Renal cortex interstitium (tissue), 11 donors: ENCODE results near the gene MAP4K4. TPM values are rescaled to one million over a fixed set of nuclear protein-coding genes. Genes with fewer than 3 reads are reported as not detected.

Experiments used
- DNase-seq, 11 donors: peaks; one replicate each; pipeline ENCODE4 v3.0.0-alpha.2; 2013; ENCODE audit warnings: low read depth in 9 of 11, low spot score in 4 of 11; ENCODE audit errors: extremely low read depth in 1 of 11
- polyA plus RNA-seq, 3 donors: library from polyadenylated mRNA; unstranded; fragments of 120-200 nt; gene quantifications; one replicate each; pipeline ENCODE4 v1.2.1, GENCODE V29; 2013; ENCODE audit not compliant: insufficient read length in 3 of 3

The MAP4K4 gene
- polyA plus RNA-seq, 3 donors: 73.1 to 86.2 (median 80.4) TPM

GRCh38 chr2:101869527-101869926 lies 172.0 kb downstream of the MAP4K4 start:
- DNase-seq: no peak

- no peak for DNase-seq
Observed at GRCh38 chr2:101870444-101870843, 172.9 kb downstream of the MAP4K4 start.

GRCh38 chr2:101871480-101871879 lies 174.0 kb downstream of the MAP4K4 start:
- no peak for DNase-seq

GRCh38 chr2:101872480-101872879 lies 175.0 kb downstream of the MAP4K4 start:
- DNase-seq: no peak

- no peak for DNase-seq
Observed at GRCh38 chr2:101873543-101873942, 176.0 kb downstream of the MAP4K4 start.

- no peak for DNase-seq
Observed at GRCh38 chr2:101874069-101874468, 176.6 kb downstream of the MAP4K4 start.

- no peak for DNase-seq
Observed at GRCh38 chr2:101879466-101879865, 182.0 kb downstream of the MAP4K4 start.

GRCh38 chr2:101881131-101881530 lies 183.6 kb downstream of the MAP4K4 start:
- no peak for DNase-seq

GRCh38 chr2:101882769-101883307 lies 185.3 kb downstream of the MAP4K4 start:
- no peak for DNase-seq

GRCh38 chr2:101883860-101884259 lies 186.4 kb downstream of the MAP4K4 start:
- DNase-seq: peak in 4 of 11 donors; percentile 3 to 6 (median 4)

GRCh38 chr2:101884423-101884822 lies 186.9 kb downstream of the MAP4K4 start:
- no peak for DNase-seq

- no peak for DNase-seq
Observed at GRCh38 chr2:101887328-101887727, 189.8 kb downstream of the MAP4K4 start.

- DNase-seq: no peak
Observed at GRCh38 chr2:101889460-101890098, 192.1 kb downstream of the MAP4K4 start.

GRCh38 chr2:101892377-101892776 lies 194.9 kb downstream of the MAP4K4 start:
- DNase-seq: no peak

- DNase-seq: no peak
Observed at GRCh38 chr2:101893681-101894381, 196.3 kb downstream of the MAP4K4 start.

- no peak for DNase-seq
Observed at GRCh38 chr2:101895039-101895438, 197.5 kb downstream of the MAP4K4 start.

GRCh38 chr2:101895819-101896322 lies 198.4 kb downstream of the MAP4K4 start:
- no peak for DNase-seq

GRCh38 chr2:101897301-101897700 lies 199.8 kb downstream of the MAP4K4 start:
- no peak for DNase-seq

GRCh38 chr2:101899265-101899664 lies 201.8 kb downstream of the MAP4K4 start:
- DNase-seq: no peak

GRCh38 chr2:101899871-101900270 lies 202.4 kb downstream of the MAP4K4 start:
- DNase-seq: no peak
